BLaER1 (cell line): ENCODE results near the gene OLFM1.
A peak's percentile ranks its signal among the peaks of the same experiment; 100 is the strongest.

Experiments
- H3K27ac ChIP-seq: shearing (Covaris generic); formaldehyde crosslinking; 2 replicates; pipeline ENCODE4 v1.8.1; 2022
- H3K27me3 ChIP-seq: shearing (Covaris generic); formaldehyde crosslinking; 2 replicates; pipeline ENCODE4 v1.8.1; 2022
- H3K36me3 ChIP-seq: shearing (Covaris generic); formaldehyde crosslinking; 2 replicates; pipeline ENCODE4 v1.8.1; 2022
- H3K4me1 ChIP-seq: shearing (Covaris generic); formaldehyde crosslinking; 2 replicates; pipeline ENCODE4 v1.8.1; 2022
- H3K4me2 ChIP-seq: shearing (Covaris generic); formaldehyde crosslinking; 2 replicates; pipeline ENCODE4 v1.8.1; 2022
- H3K4me3 ChIP-seq: shearing (Covaris generic); formaldehyde crosslinking; 2 replicates; pipeline ENCODE4 v1.8.1; 2022
- H3K9ac ChIP-seq: shearing (Covaris generic); formaldehyde crosslinking; 2 replicates; pipeline ENCODE4 v1.8.1; 2022
- H3K9me3 ChIP-seq: shearing (Covaris generic); formaldehyde crosslinking; 2 replicates; pipeline ENCODE4 v1.8.1; 2022
- H4K20me1 ChIP-seq: shearing (Covaris generic); formaldehyde crosslinking; 2 replicates; pipeline ENCODE4 v1.8.1; 2022
- Cebpa-rat ChIP-seq: shearing (Covaris generic); IDR thresholded peaks from 2 replicates; pipeline ENCODE4 v1.8.1; 2022

Gene OLFM1

DNA sequence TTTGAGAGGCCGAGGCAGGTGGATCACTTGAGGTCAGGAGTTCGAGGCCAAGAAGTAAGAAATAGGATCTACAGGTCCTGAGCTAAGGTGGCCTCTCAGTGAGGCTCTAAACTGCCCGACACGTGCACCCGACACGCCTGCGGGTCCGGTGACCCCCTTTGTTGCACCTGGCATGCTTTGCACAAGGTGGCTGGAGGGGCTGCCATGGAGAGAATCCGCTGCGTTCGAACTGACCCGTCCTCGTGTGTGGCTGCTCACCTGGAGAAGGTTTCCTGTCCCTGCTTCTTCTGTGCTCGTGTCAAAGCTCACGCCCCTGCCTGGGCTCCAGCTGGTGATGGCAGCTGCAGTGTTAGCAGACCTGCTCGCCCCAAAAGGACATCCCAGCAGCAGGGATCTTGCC, 5.7 kb upstream of the OLFM1 start:
- peaks cover 43% of the 10 kb centered on the region for H3K27me3 ChIP-seq

GRCh38 chr9:135082536-135082935, 4.9 kb upstream of the OLFM1 start:
- Histone ChIP-seq H3K4me2 (no peak overlapping the region), H3K9ac (no peak overlapping the region), H4K20me1 (peaks cover 38% of the 10 kb centered on the region; the same call in 1 of the 2 replicates), H3K36me3 (no peaks in the 10 kb centered on the region), H3K4me3 (no peak overlapping the region), H3K4me1 (peaks cover 17% of the 10 kb centered on the region), H3K27ac (no peak overlapping the region), H3K9me3 (no peaks in the 10 kb centered on the region), H3K27me3 (peaks cover 46% of the 10 kb centered on the region)
- TF ChIP-seq Cebpa-rat, result no peak

More for the DNA sequence above, 5.7 kb upstream of the OLFM1 start:
- H3K4me1 ChIP-seq, result peaks cover 23% of the 10 kb centered on the region
- no peak overlapping the region for H3K27ac ChIP-seq
- peaks cover 36% of the 10 kb centered on the region; the same call in 1 of the 2 replicates for H4K20me1 ChIP-seq
- no peak overlapping the region for H3K4me2 ChIP-seq
- no peak overlapping the region for H3K9ac ChIP-seq
- H3K9me3 ChIP-seq, result no peaks in the 10 kb centered on the region
- TF ChIP-seq Cebpa-rat, result no peak
- no peak overlapping the region for H3K4me3 ChIP-seq
- H3K36me3 ChIP-seq, result no peaks in the 10 kb centered on the region

GRCh38 chr9:135083241-135083810, 4.1 kb upstream of the OLFM1 start:
- no peak overlapping the region for H3K27ac ChIP-seq
- peaks cover 54% of the 10 kb centered on the region for H3K27me3 ChIP-seq
- H3K9ac ChIP-seq, result no peak overlapping the region
- peaks cover 11% of the 10 kb centered on the region for H3K4me1 ChIP-seq
- no peaks in the 10 kb centered on the region for H3K9me3 ChIP-seq
- H3K36me3 ChIP-seq, result no peaks in the 10 kb centered on the region
- TF ChIP-seq Cebpa-rat, result no peak
- no peak overlapping the region for H3K4me3 ChIP-seq
- peak overlapping the region; percentile 39 for H3K4me2 ChIP-seq
- H4K20me1 ChIP-seq, result peaks cover 39% of the 10 kb centered on the region; the same call in 1 of the 2 replicates

- H3K36me3 ChIP-seq, result no peaks in the 10 kb centered on the region
- no peak overlapping the region for H3K9ac ChIP-seq
- peaks cover 59% of the 10 kb centered on the region for H3K27me3 ChIP-seq
- H3K4me2 ChIP-seq, result peak overlapping the region; percentile 39
- H3K4me1 ChIP-seq, result peaks cover 11% of the 10 kb centered on the region
- H3K9me3 ChIP-seq, result no peaks in the 10 kb centered on the region
- no peak for TF ChIP-seq Cebpa-rat
- no peak overlapping the region for H3K27ac ChIP-seq
- peaks cover 39% of the 10 kb centered on the region; the same call in 1 of the 2 replicates for H4K20me1 ChIP-seq
- no peak overlapping the region for H3K4me3 ChIP-seq
Observed at GRCh38 chr9:135083831-135084230, 3.6 kb upstream of the OLFM1 start.

- Histone ChIP-seq H3K27me3 (peaks cover 63% of the 10 kb centered on the region), H3K36me3 (no peaks in the 10 kb centered on the region), H3K9me3 (no peaks in the 10 kb centered on the region), H3K4me3 (no peak overlapping the region), H3K4me1 (peaks cover 11% of the 10 kb centered on the region), H4K20me1 (peaks cover 39% of the 10 kb centered on the region; the same call in 1 of the 2 replicates), H3K27ac (no peak overlapping the region), H3K9ac (no peak overlapping the region), H3K4me2 (peak overlapping the region; percentile 39; the same call in 1 of the 2 replicates)
- TF ChIP-seq Cebpa-rat, result no peak
Observed at GRCh38 chr9:135084262-135084661, 3.2 kb upstream of the OLFM1 start.

GRCh38 chr9:135084881-135085760, 2.3 kb upstream of the OLFM1 start:
- no peak for TF ChIP-seq Cebpa-rat
- H3K27ac ChIP-seq, result no peak overlapping the region
- H3K4me1 ChIP-seq, result peaks cover 11% of the 10 kb centered on the region
- H3K4me2 ChIP-seq, result no peak overlapping the region
- no peaks in the 10 kb centered on the region for H3K9me3 ChIP-seq
- H3K4me3 ChIP-seq, result no peak overlapping the region
- H3K9ac ChIP-seq, result no peak overlapping the region
- no peaks in the 10 kb centered on the region for H3K36me3 ChIP-seq
- H3K27me3 ChIP-seq, result peaks cover 72% of the 10 kb centered on the region
- H4K20me1 ChIP-seq, result peaks cover 48% of the 10 kb centered on the region; the same call in 1 of the 2 replicates

- no peak overlapping the region for H3K27ac ChIP-seq
- no peaks in the 10 kb centered on the region for H3K9me3 ChIP-seq
- H3K27me3 ChIP-seq, result peaks cover 77% of the 10 kb centered on the region
- TF ChIP-seq Cebpa-rat, result no peak
- no peak overlapping the region for H3K4me3 ChIP-seq
- H3K4me2 ChIP-seq, result no peak overlapping the region
- H4K20me1 ChIP-seq, result peaks cover 48% of the 10 kb centered on the region; the same call in 1 of the 2 replicates
- no peak overlapping the region for H3K9ac ChIP-seq
- no peaks in the 10 kb centered on the region for H3K36me3 ChIP-seq
- peaks cover 11% of the 10 kb centered on the region for H3K4me1 ChIP-seq
Observed at GRCh38 chr9:135085830-135086546, 1.5 kb upstream of the OLFM1 start.

- no peak overlapping the region for H3K9ac ChIP-seq
- no peaks in the 10 kb centered on the region for H3K9me3 ChIP-seq
- H3K4me3 ChIP-seq, result no peak overlapping the region
- H3K4me2 ChIP-seq, result peak overlapping the region; percentile 43
- peaks cover 73% of the 10 kb centered on the region for H3K27me3 ChIP-seq
- H4K20me1 ChIP-seq, result peaks cover 48% of the 10 kb centered on the region; the same call in 1 of the 2 replicates
- H3K27ac ChIP-seq, result no peak overlapping the region
- H3K4me1 ChIP-seq, result peaks cover 11% of the 10 kb centered on the region
- no peaks in the 10 kb centered on the region for H3K36me3 ChIP-seq
- TF ChIP-seq Cebpa-rat, result no peak
Observed at GRCh38 chr9:135086597-135087488, 625 bp upstream of the OLFM1 start.

GRCh38 chr9:135087899-135088347, 455 bp downstream of the OLFM1 start:
- peaks cover 54% of the 10 kb centered on the region; the same call in 1 of the 2 replicates for H4K20me1 ChIP-seq
- no peak overlapping the region for H3K27ac ChIP-seq
- H3K27me3 ChIP-seq, result peaks cover 76% of the 10 kb centered on the region
- no peaks in the 10 kb centered on the region for H3K36me3 ChIP-seq
- no peaks in the 10 kb centered on the region for H3K9me3 ChIP-seq
- no peak overlapping the region for H3K9ac ChIP-seq
- no peak overlapping the region for H3K4me3 ChIP-seq
- no peak for TF ChIP-seq Cebpa-rat
- H3K4me1 ChIP-seq, result peaks cover 11% of the 10 kb centered on the region
- H3K4me2 ChIP-seq, result no peak overlapping the region
